ENCODE results near the gene ITGBL1.

DNA sequence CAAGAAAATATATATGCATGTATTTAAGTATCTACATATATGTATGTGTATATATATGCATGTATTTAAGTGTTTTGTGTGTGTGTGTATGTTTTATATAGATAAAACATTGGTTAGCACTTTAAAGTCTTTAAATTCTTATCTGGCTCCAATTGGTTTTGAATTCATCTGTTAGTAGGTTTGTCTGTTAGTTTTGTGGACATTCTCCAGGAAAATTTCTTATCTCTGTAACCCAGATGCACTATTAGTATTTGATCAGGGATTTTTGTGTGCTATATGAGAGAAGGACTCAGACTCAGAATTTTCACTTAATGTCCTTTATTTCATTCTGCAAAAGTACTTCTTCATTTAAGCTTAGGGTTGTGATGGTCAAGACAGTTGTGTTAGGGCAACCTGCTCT lies 103.1 kb downstream of the ITGBL1 start:
- TF ChIP-seq, protein P1, sequence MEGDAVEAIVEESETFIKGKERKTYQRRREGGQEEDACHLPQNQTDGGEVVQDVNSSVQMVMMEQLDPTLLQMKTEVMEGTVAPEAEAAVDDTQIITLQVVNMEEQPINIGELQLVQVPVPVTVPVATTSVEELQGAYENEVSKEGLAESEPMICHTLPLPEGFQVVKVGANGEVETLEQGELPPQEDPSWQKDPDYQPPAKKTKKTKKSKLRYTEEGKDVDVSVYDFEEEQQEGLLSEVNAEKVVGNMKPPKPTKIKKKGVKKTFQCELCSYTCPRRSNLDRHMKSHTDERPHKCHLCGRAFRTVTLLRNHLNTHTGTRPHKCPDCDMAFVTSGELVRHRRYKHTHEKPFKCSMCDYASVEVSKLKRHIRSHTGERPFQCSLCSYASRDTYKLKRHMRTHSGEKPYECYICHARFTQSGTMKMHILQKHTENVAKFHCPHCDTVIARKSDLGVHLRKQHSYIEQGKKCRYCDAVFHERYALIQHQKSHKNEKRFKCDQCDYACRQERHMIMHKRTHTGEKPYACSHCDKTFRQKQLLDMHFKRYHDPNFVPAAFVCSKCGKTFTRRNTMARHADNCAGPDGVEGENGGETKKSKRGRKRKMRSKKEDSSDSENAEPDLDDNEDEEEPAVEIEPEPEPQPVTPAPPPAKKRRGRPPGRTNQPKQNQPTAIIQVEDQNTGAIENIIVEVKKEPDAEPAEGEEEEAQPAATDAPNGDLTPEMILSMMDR (IDR thresholded peaks at IDR 0.05) = no peak
- no peak for TF ChIP-seq POLR2A (IDR thresholded peaks at IDR 0.05)

Data from suprapubic skin (tissue), 3 donors.